H9 (cell line): ENCODE results near the gene SOS1. TPM values are rescaled to one million over a fixed set of nuclear protein-coding genes. Genes with fewer than 3 reads are reported as not detected.

ENCODE experiments used
- DNase-seq: peaks from one replicate; pipeline ENCODE4 v3.0.0-alpha.2; 2017
- H2AFZ ChIP-seq: one replicate; pipeline ENCODE4 v1.6.1; 2013; ENCODE audit warnings: mild to moderate bottlenecking, low read length, control low read depth, moderate library complexity
- H2AK5ac ChIP-seq: 2 replicates; pipeline ENCODE4 v1.6.1; 2013; ENCODE audit warnings: low read length, control low read depth, mixed read lengths; ENCODE audit not compliant: insufficient read length
- H2BK120ac ChIP-seq: one replicate; pipeline ENCODE4 v1.6.1; 2013; ENCODE audit warnings: low read depth, mild to moderate bottlenecking, low read length, control low read depth, inconsistent platforms; ENCODE audit not compliant: poor library complexity, severe bottlenecking
- H2BK12ac ChIP-seq: 2 replicates; pipeline ENCODE4 v1.6.1; 2013; ENCODE audit warnings: low read length, control low read depth, mixed read lengths, low read depth; ENCODE audit not compliant: insufficient read length
- H2BK15ac ChIP-seq: 2 replicates; pipeline ENCODE4 v1.6.1; 2013; ENCODE audit warnings: low read depth, low read length, control low read depth
- H2BK20ac ChIP-seq: one replicate; pipeline ENCODE4 v1.6.1; 2013; ENCODE audit warnings: low read depth, mild to moderate bottlenecking, low read length, control low read depth, inconsistent platforms; ENCODE audit not compliant: poor library complexity, severe bottlenecking
- H2BK5ac ChIP-seq: 2 replicates; pipeline ENCODE4 v1.6.1; 2013; ENCODE audit warnings: low read length, control low read depth, mixed read lengths; ENCODE audit not compliant: insufficient read length
- H3K14ac ChIP-seq: 2 replicates; pipeline ENCODE4 v1.6.1; 2013; ENCODE audit warnings: low read length, control low read depth; ENCODE audit not compliant: insufficient read depth
- H3K18ac ChIP-seq: 2 replicates; pipeline ENCODE4 v1.6.1; 2013; ENCODE audit warnings: low read depth, mild to moderate bottlenecking, mixed read lengths, low read length, control low read depth; ENCODE audit not compliant: insufficient read length
- H3K23ac ChIP-seq: 2 replicates; pipeline ENCODE4 v1.6.1; 2013; ENCODE audit warnings: low read length, control low read depth, mixed read lengths, low read depth; ENCODE audit not compliant: insufficient read length
- H3K23me2 ChIP-seq: 2 replicates; pipeline ENCODE4 v1.6.1; 2013; ENCODE audit warnings: low read depth, mild to moderate bottlenecking, mixed read lengths, low read length, control low read depth; ENCODE audit not compliant: insufficient read length, poor library complexity, severe bottlenecking
- H3K27ac ChIP-seq: 2 replicates; pipeline ENCODE4 v1.5.1; 2013; ENCODE audit warnings: low read length, control low read depth, mixed read lengths, low read depth; ENCODE audit not compliant: insufficient read length
- H3K27me3 ChIP-seq: 2 replicates; pipeline ENCODE4 v1.6.1; 2013; ENCODE audit warnings: low read length, control low read depth, inconsistent platforms; ENCODE audit not compliant: insufficient read depth
- H3K4ac ChIP-seq: 2 replicates; pipeline ENCODE4 v1.6.1; 2013; ENCODE audit warnings: low read depth, mild to moderate bottlenecking, control low read depth, inconsistent platforms, low read length, moderate library complexity
- H3K4me1 ChIP-seq: 2 replicates; pipeline ENCODE4 v1.6.1; 2013; ENCODE audit warnings: low read length, control low read depth, inconsistent platforms; ENCODE audit not compliant: insufficient read depth
- H3K4me2 ChIP-seq: 2 replicates; pipeline ENCODE4 v1.6.1; 2013; ENCODE audit warnings: low read length, control low read depth, mixed read lengths; ENCODE audit not compliant: insufficient read length, insufficient read depth
- H3K56ac ChIP-seq: 2 replicates; pipeline ENCODE4 v1.6.1; 2013; ENCODE audit warnings: low read depth, mild to moderate bottlenecking, mixed read lengths, low read length, control low read depth; ENCODE audit not compliant: insufficient read length
- H3K79me1 ChIP-seq: 2 replicates; pipeline ENCODE4 v1.6.1; 2013; ENCODE audit warnings: low read depth, mild to moderate bottlenecking, moderate library complexity, low read length, control low read depth, inconsistent platforms; ENCODE audit not compliant: insufficient read depth, poor library complexity, severe bottlenecking
- H3K79me2 ChIP-seq: 2 replicates; pipeline ENCODE4 v1.6.1; 2013; ENCODE audit warnings: low read length, control low read depth, inconsistent platforms; ENCODE audit not compliant: insufficient read depth
- H3K9ac ChIP-seq: 2 replicates; pipeline ENCODE4 v1.6.1; 2013; ENCODE audit warnings: low read length, control low read depth, mixed read lengths; ENCODE audit not compliant: insufficient read length; ENCODE audit errors: extremely low read depth
- H3K9me3 ChIP-seq: one replicate; pipeline ENCODE4 v1.6.1; 2013; ENCODE audit warnings: low read depth, low read length, inconsistent platforms; ENCODE audit not compliant: control insufficient read depth
- H3T11ph ChIP-seq: one replicate; pipeline ENCODE4 v1.6.1; 2013; ENCODE audit warnings: mild to moderate bottlenecking, low read length, control low read depth, inconsistent platforms
- H4K20me1 ChIP-seq: one replicate; pipeline ENCODE4 v1.6.1; 2013; ENCODE audit not compliant: control insufficient read depth, insufficient read length, insufficient read depth
- H4K5ac ChIP-seq: 2 replicates; pipeline ENCODE4 v1.6.1; 2013; ENCODE audit warnings: low read depth, mild to moderate bottlenecking, mixed read lengths, low read length, control low read depth; ENCODE audit not compliant: insufficient read length
- H4K8ac ChIP-seq: replicated peaks from 2 replicates; pipeline ENCODE4 v1.6.1; 2013; ENCODE audit warnings: low read length, control low read depth, mixed read lengths, low read depth; ENCODE audit not compliant: insufficient read length
- H4K91ac ChIP-seq: 2 replicates; pipeline ENCODE4 v1.6.1; 2013; ENCODE audit warnings: low read depth, mild to moderate bottlenecking, moderate library complexity, mixed read lengths, low read length, control low read depth; ENCODE audit not compliant: insufficient read length
- H3K27ac Mint-ChIP-seq, 3 experiments: 2 replicates in 2 of 3; 3 replicates in 1 of 3; pipeline ENCODE4 v1.8.0; 2020 to 2021; ENCODE audit warnings: mixed read lengths in 3 of 3, mild to moderate bottlenecking in 1 of 3, moderate library complexity in 1 of 3
- H3K27me3 Mint-ChIP-seq: 2 replicates; pipeline ENCODE4 v1.8.0; 2021; ENCODE audit warnings: low read depth, mild to moderate bottlenecking, moderate library complexity, mixed read lengths
- H3K36me3 Mint-ChIP-seq, 3 experiments: 2 replicates in 2 of 3; 3 replicates in 1 of 3; pipeline ENCODE4 v1.8.0; 2020 to 2021; ENCODE audit warnings: low read depth in 3 of 3, mixed read lengths in 3 of 3; ENCODE audit not compliant: insufficient read depth in 1 of 3
- H3K4me1 Mint-ChIP-seq, 2 experiments: 2 replicates each; pipeline ENCODE4 v1.8.0; 2020; ENCODE audit warnings: mixed read lengths in 2 of 2
- H3K4me3 Mint-ChIP-seq, 2 experiments: 2 replicates in 1 of 2; 3 replicates in 1 of 2; pipeline ENCODE4 v1.8.0; 2020 to 2021; ENCODE audit warnings: mild to moderate bottlenecking in 2 of 2, mixed read lengths in 2 of 2, moderate library complexity in 1 of 2
- H3K9me3 Mint-ChIP-seq, 2 experiments: 2 replicates in 1 of 2; 3 replicates in 1 of 2; pipeline ENCODE4 v1.8.0; 2020; ENCODE audit warnings: mild to moderate bottlenecking in 2 of 2, mixed read lengths in 2 of 2, moderate library complexity in 1 of 2
- total RNA-seq: library from RNA; stranded (reverse); gene quantifications from 2 replicates; pipeline ENCODE4 v1.2.1, GENCODE V29; 2021
- TF ChIP-seq, protein P1 (sequence below): fragments of 200-600 bp; sonication (generic); conservative IDR thresholded peaks from 3 replicates; pipeline ENCODE4 v1.8.0; 2021; ENCODE audit warnings: antibody characterized with exemption, mild to moderate bottlenecking

The SOS1 gene
- total RNA-seq, 1 experiment from 2014 or later: 35.8 TPM

DNA sequence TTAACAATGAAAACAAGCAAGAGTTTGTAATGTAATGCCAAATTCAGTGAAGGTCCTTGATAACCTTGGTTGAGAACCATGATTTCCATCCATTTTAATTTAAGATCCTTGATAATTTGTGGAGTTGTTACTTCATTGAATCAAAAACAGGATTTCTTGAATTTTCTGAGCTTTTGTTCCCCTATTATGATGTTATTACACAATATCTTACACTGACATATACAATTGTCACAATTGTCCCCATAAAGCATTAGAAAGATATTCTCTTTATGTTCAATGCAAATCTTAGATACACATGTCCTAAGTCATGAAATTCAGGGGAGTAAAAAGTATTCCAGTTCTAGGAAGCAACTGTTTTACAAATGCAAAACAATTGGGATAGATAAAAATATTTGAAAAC lies 147.6 kb downstream of the SOS1 start:
- Histone ChIP-seq H4K91ac (no peak overlapping the region), H3K27ac (no peak overlapping the region)
- H3K36me3 Mint-ChIP-seq: no peaks in the 10 kb centered on the region

More for the DNA sequence above, 147.6 kb downstream of the SOS1 start:
- H4K8ac ChIP-seq: no peak overlapping the region
- Mint-ChIP-seq H3K4me1 (peaks cover 2 to 4% of the 10 kb centered on the region in 2 experiments; a peak in 3 of 4 replicates), H3K27me3 (no peaks in the 10 kb centered on the region), H3K27ac (no peak overlapping the region), H3K9me3 (no peaks in the 10 kb centered on the region), H3K4me3 (no peak overlapping the region)
- no peak overlapping the region for H3K14ac ChIP-seq
- H3K23me2 ChIP-seq: no peaks in the 10 kb centered on the region
- no peak overlapping the region for H2BK15ac ChIP-seq
- H2BK120ac ChIP-seq: no peak overlapping the region
- no peak overlapping the region for H3K18ac ChIP-seq
- H2AK5ac ChIP-seq: no peak overlapping the region
- no peak overlapping the region for H2AFZ ChIP-seq
- H3K4ac ChIP-seq: no peak overlapping the region
- H3K79me2 ChIP-seq: no peaks in the 10 kb centered on the region
- H3T11ph ChIP-seq: no peak overlapping the region
- no peak overlapping the region for H2BK12ac ChIP-seq
- H3K9me3 ChIP-seq: no peaks in the 10 kb centered on the region
- H3K27me3 ChIP-seq: no peaks in the 10 kb centered on the region
- H4K20me1 ChIP-seq: no peaks in the 10 kb centered on the region
- H4K5ac ChIP-seq: no peak overlapping the region
- no peak overlapping the region for H3K4me2 ChIP-seq
- no peak overlapping the region for H2BK20ac ChIP-seq
- H3K79me1 ChIP-seq: no peaks in the 10 kb centered on the region
- no peak for DNase-seq
- no peak overlapping the region for H2BK5ac ChIP-seq
- H3K4me1 ChIP-seq: peaks cover 2% of the 10 kb centered on the region; the same call in 1 of the 2 replicates
- H3K56ac ChIP-seq: no peak overlapping the region
- no peak overlapping the region for H3K9ac ChIP-seq
- no peak overlapping the region for H3K23ac ChIP-seq
- TF ChIP-seq, protein P1, sequence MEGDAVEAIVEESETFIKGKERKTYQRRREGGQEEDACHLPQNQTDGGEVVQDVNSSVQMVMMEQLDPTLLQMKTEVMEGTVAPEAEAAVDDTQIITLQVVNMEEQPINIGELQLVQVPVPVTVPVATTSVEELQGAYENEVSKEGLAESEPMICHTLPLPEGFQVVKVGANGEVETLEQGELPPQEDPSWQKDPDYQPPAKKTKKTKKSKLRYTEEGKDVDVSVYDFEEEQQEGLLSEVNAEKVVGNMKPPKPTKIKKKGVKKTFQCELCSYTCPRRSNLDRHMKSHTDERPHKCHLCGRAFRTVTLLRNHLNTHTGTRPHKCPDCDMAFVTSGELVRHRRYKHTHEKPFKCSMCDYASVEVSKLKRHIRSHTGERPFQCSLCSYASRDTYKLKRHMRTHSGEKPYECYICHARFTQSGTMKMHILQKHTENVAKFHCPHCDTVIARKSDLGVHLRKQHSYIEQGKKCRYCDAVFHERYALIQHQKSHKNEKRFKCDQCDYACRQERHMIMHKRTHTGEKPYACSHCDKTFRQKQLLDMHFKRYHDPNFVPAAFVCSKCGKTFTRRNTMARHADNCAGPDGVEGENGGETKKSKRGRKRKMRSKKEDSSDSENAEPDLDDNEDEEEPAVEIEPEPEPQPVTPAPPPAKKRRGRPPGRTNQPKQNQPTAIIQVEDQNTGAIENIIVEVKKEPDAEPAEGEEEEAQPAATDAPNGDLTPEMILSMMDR: no peak
